ENCODE measurements around the gene MTHFS.
A peak's percentile ranks its signal among the peaks of the same experiment; 100 is the strongest.

Gene MTHFS

GRCh38 chr15:79874242-79874641 lies 22.6 kb downstream of the MTHFS start:
- DNase-seq = no peak

- DNase-seq = peak; percentile 4 to 30
Observed at GRCh38 chr15:79872358-79873017, 24.3 kb downstream of the MTHFS start.

- no peak for DNase-seq
Observed at GRCh38 chr15:79868554-79868953, 28.3 kb downstream of the MTHFS start.

- no peak for DNase-seq
Observed at GRCh38 chr15:79863886-79864285, 32.9 kb downstream of the MTHFS start.

GRCh38 chr15:79862191-79862590 lies 34.6 kb downstream of the MTHFS start:
- no peak for DNase-seq

- no peak for DNase-seq
Observed at GRCh38 chr15:79860661-79861060, 36.2 kb downstream of the MTHFS start.

GRCh38 chr15:79858469-79858868 lies 38.3 kb downstream of the MTHFS start:
- no peak for DNase-seq

GRCh38 chr15:79853492-79854328 lies 43.1 kb downstream of the MTHFS start:
- DNase-seq = peak; percentile 68 to 77

GRCh38 chr15:79849789-79850188 lies 47.0 kb downstream of the MTHFS start:
- DNase-seq = peak in 1 of 2 experiments; percentile 16

- no peak for DNase-seq
Observed at GRCh38 chr15:79846539-79846938, 50.3 kb downstream of the MTHFS start.

GRCh38 chr15:79844221-79844620 lies 52.6 kb downstream of the MTHFS start:
- DNase-seq = no peak

- DNase-seq = no peak
Observed at GRCh38 chr15:79837846-79838245, 59.0 kb downstream of the MTHFS start.

GRCh38 chr15:79834495-79834894 lies 62.3 kb downstream of the MTHFS start:
- no peak for DNase-seq

GRCh38 chr15:79832367-79833120 lies 64.3 kb downstream of the MTHFS start:
- DNase-seq = no peak

GRCh38 chr15:79831604-79832003 lies 65.2 kb downstream of the MTHFS start:
- DNase-seq = no peak

- DNase-seq = no peak
Observed at GRCh38 chr15:79829950-79830349, 66.9 kb downstream of the MTHFS start.

- DNase-seq = no peak
Observed at GRCh38 chr15:79828447-79828846, 68.4 kb downstream of the MTHFS start.

GRCh38 chr15:79826800-79827199 lies 70.0 kb downstream of the MTHFS start:
- no peak for DNase-seq

- no peak for DNase-seq
Observed at GRCh38 chr15:79824136-79824701, 72.6 kb downstream of the MTHFS start.

GRCh38 chr15:79820820-79821219 lies 76.0 kb downstream of the MTHFS start:
- DNase-seq = no peak

GRCh38 chr15:79820176-79820575 lies 76.6 kb downstream of the MTHFS start:
- DNase-seq = no peak

- DNase-seq = no peak
Observed at GRCh38 chr15:79816571-79816970, 80.2 kb downstream of the MTHFS start.

GRCh38 chr15:79815468-79815867 lies 81.3 kb downstream of the MTHFS start:
- DNase-seq = no peak
